Effector memory CD8-positive, alpha-beta T cell (primary cell): ENCODE measurements around the gene KCNH1.
"Not testable (repeated sequence)": the region's sequence is repeated elsewhere in the genome, so short reads cannot be mapped to it uniquely, and the experiment has no call there.

ENCODE experiments used
- ATAC-seq: fragments of 150-1000 bp; cut with Tn5 transposase; replicated peaks from 2 replicates; pipeline ENCODE4 v1.10.0; 2021; ENCODE audit warnings: mild to moderate bottlenecking, moderate library complexity
- DNase-seq, 3 experiments: peaks; one replicate each; pipeline ENCODE4 v3.0.0; 2021
- H3K27ac Mint-ChIP-seq, 2 donors: one replicate each; pipeline ENCODE4 v1.8.0; 2022; ENCODE audit warnings: mild to moderate bottlenecking in 2 of 2, mixed read lengths in 2 of 2, moderate library complexity in 2 of 2
- H3K27me3 Mint-ChIP-seq, 2 donors: one replicate each; pipeline ENCODE4 v1.8.0; 2022; ENCODE audit warnings: mixed read lengths in 2 of 2
- H3K36me3 Mint-ChIP-seq: one replicate; pipeline ENCODE4 v1.8.0; 2022; ENCODE audit warnings: mild to moderate bottlenecking, moderate library complexity, mixed read lengths; ENCODE audit not compliant: insufficient read depth
- H3K4me1 Mint-ChIP-seq, 2 donors: one replicate each; pipeline ENCODE4 v1.8.0; 2022; ENCODE audit warnings: low read depth in 2 of 2, mixed read lengths in 2 of 2
- H3K4me3 Mint-ChIP-seq, 2 donors: one replicate each; pipeline ENCODE4 v1.8.0; 2022; ENCODE audit warnings: mild to moderate bottlenecking in 2 of 2, mixed read lengths in 2 of 2, moderate library complexity in 2 of 2
- H3K9me3 Mint-ChIP-seq, 2 donors: one replicate each; pipeline ENCODE4 v1.8.0; 2022; ENCODE audit warnings: mixed read lengths in 2 of 2

The KCNH1 gene

GRCh38 chr1:210684466-210685294, 449.3 kb downstream of the KCNH1 start:
- no peak overlapping the region for H3K27ac Mint-ChIP-seq
- no peaks in the 10 kb centered on the region for H3K9me3 Mint-ChIP-seq
- peaks cover 11% of the 10 kb centered on the region for H3K36me3 Mint-ChIP-seq
- H3K4me1 Mint-ChIP-seq, result no peaks in the 10 kb centered on the region
- ATAC-seq (no peak), DNase-seq (no peak)
- no peaks in the 10 kb centered on the region for H3K27me3 Mint-ChIP-seq
- H3K4me3 Mint-ChIP-seq, result no peak overlapping the region

- H3K4me1 Mint-ChIP-seq, result no peaks in the 10 kb centered on the region
- no peaks in the 10 kb centered on the region for H3K9me3 Mint-ChIP-seq
- DNase-seq (no peak), ATAC-seq (no peak)
- no peak overlapping the region for H3K4me3 Mint-ChIP-seq
- H3K27me3 Mint-ChIP-seq, result no peaks in the 10 kb centered on the region
- H3K36me3 Mint-ChIP-seq, result peaks cover 11% of the 10 kb centered on the region
- H3K27ac Mint-ChIP-seq, result no peak overlapping the region
Observed at GRCh38 chr1:210683403-210684047, 450.4 kb downstream of the KCNH1 start.

GRCh38 chr1:210681158-210681557, 452.8 kb downstream of the KCNH1 start:
- H3K9me3 Mint-ChIP-seq, result no peaks in the 10 kb centered on the region
- no peak overlapping the region for H3K27ac Mint-ChIP-seq
- H3K27me3 Mint-ChIP-seq, result no peaks in the 10 kb centered on the region
- H3K4me1 Mint-ChIP-seq, result no peaks in the 10 kb centered on the region
- ATAC-seq (no peak), DNase-seq (no peak)
- H3K36me3 Mint-ChIP-seq, result peaks cover 11% of the 10 kb centered on the region
- H3K4me3 Mint-ChIP-seq, result no peak overlapping the region

- Mint-ChIP-seq H3K27ac (no peak overlapping the region), H3K27me3 (no peaks in the 10 kb centered on the region), H3K4me1 (no peaks in the 10 kb centered on the region), H3K9me3 (no peaks in the 10 kb centered on the region), H3K4me3 (no peak overlapping the region), H3K36me3 (peaks cover 6% of the 10 kb centered on the region)
- ATAC-seq (no peak), DNase-seq (no peak)
Observed at GRCh38 chr1:210678306-210678705, 455.6 kb downstream of the KCNH1 start.

- Mint-ChIP-seq H3K36me3 (peaks cover 6% of the 10 kb centered on the region), H3K4me1 (no peaks in the 10 kb centered on the region), H3K27ac (no peak overlapping the region), H3K27me3 (no peaks in the 10 kb centered on the region), H3K9me3 (no peaks in the 10 kb centered on the region), H3K4me3 (no peak overlapping the region)
- DNase-seq, result no peak
- no peak for ATAC-seq
Observed at GRCh38 chr1:210677533-210677932, 456.4 kb downstream of the KCNH1 start.

- DNase-seq (no peak), ATAC-seq (no peak)
- Mint-ChIP-seq H3K4me3 (no peak overlapping the region), H3K27me3 (no peaks in the 10 kb centered on the region), H3K9me3 (no peaks in the 10 kb centered on the region), H3K27ac (no peak overlapping the region), H3K4me1 (no peaks in the 10 kb centered on the region), H3K36me3 (peaks cover 6% of the 10 kb centered on the region)
Observed at GRCh38 chr1:210676539-210676938, 457.4 kb downstream of the KCNH1 start.

- no peak for DNase-seq
- Mint-ChIP-seq H3K27me3 (no peaks in the 10 kb centered on the region), H3K4me1 (no peaks in the 10 kb centered on the region), H3K9me3 (no peaks in the 10 kb centered on the region), H3K36me3 (no peaks in the 10 kb centered on the region), H3K4me3 (no peak overlapping the region), H3K27ac (no peak overlapping the region)
- no peak for ATAC-seq
Observed at GRCh38 chr1:210674151-210674550, 459.8 kb downstream of the KCNH1 start.

- Mint-ChIP-seq H3K36me3 (no peaks in the 10 kb centered on the region), H3K27me3 (no peaks in the 10 kb centered on the region), H3K4me3 (no peak overlapping the region), H3K27ac (no peak overlapping the region), H3K9me3 (no peaks in the 10 kb centered on the region), H3K4me1 (no peaks in the 10 kb centered on the region)
- no peak for ATAC-seq
- DNase-seq, result no peak
Observed at GRCh38 chr1:210669951-210670350, 464.0 kb downstream of the KCNH1 start.

GRCh38 chr1:210663730-210664573, 470.0 kb downstream of the KCNH1 start:
- no peak for ATAC-seq
- no peak overlapping the region for H3K4me3 Mint-ChIP-seq
- no peak for DNase-seq
- H3K27ac Mint-ChIP-seq, result no peak overlapping the region
- peaks cover 1 to 3% of the 10 kb centered on the region in 2 donors for H3K9me3 Mint-ChIP-seq
- no peaks in the 10 kb centered on the region for H3K36me3 Mint-ChIP-seq
- no peaks in the 10 kb centered on the region for H3K27me3 Mint-ChIP-seq
- H3K4me1 Mint-ChIP-seq, result peaks cover 8 to 9% of the 10 kb centered on the region in 2 donors

- H3K9me3 Mint-ChIP-seq, result peaks cover 1 to 11% of the 10 kb centered on the region in 2 donors
- ATAC-seq, result no peak
Observed at GRCh38 chr1:210662291-210663050, 471.5 kb downstream of the KCNH1 start.

GRCh38 chr1:210661520-210661919, 472.4 kb downstream of the KCNH1 start:
- not testable (repeated sequence) for H3K27me3 Mint-ChIP-seq, H3K4me1 Mint-ChIP-seq, ATAC-seq, H3K4me3 Mint-ChIP-seq, H3K27ac Mint-ChIP-seq, DNase-seq, H3K36me3 Mint-ChIP-seq
- peaks cover 1 to 11% of the 10 kb centered on the region in 2 donors for H3K9me3 Mint-ChIP-seq

More at GRCh38 chr1:210662291-210663050, 471.5 kb downstream of the KCNH1 start:
- Mint-ChIP-seq H3K27ac (peak overlapping the region in 1 of 2 donors; percentile 50), H3K4me3 (no peak overlapping the region), H3K36me3 (no peaks in the 10 kb centered on the region), H3K4me1 (peaks cover 8 to 9% of the 10 kb centered on the region in 2 donors), H3K27me3 (no peaks in the 10 kb centered on the region)
- DNase-seq, result no peak

GRCh38 chr1:210657806-210658205, 476.1 kb downstream of the KCNH1 start:
- Mint-ChIP-seq H3K36me3 (no peaks in the 10 kb centered on the region), H3K27ac (no peak overlapping the region), H3K4me1 (no peaks in the 10 kb centered on the region), H3K27me3 (no peaks in the 10 kb centered on the region), H3K9me3 (peaks cover 1 to 11% of the 10 kb centered on the region in 2 donors), H3K4me3 (no peak overlapping the region)
- ATAC-seq (no peak), DNase-seq (no peak)

- Mint-ChIP-seq H3K36me3 (no peaks in the 10 kb centered on the region), H3K27me3 (no peaks in the 10 kb centered on the region), H3K27ac (no peak overlapping the region), H3K4me1 (no peaks in the 10 kb centered on the region), H3K4me3 (no peak overlapping the region), H3K9me3 (peaks cover 1 to 11% of the 10 kb centered on the region in 2 donors)
- no peak for DNase-seq
- no peak for ATAC-seq
Observed at GRCh38 chr1:210655511-210655910, 478.4 kb downstream of the KCNH1 start.
